Liver (tissue), 9 donors: ENCODE results near the gene OR52H1. TPM values are rescaled to one million over a fixed set of nuclear protein-coding genes. Genes with fewer than 3 reads are reported as not detected.

ENCODE experiments used
- DNase-seq: peaks from one replicate; pipeline ENCODE4 v3.0.0-alpha.2; 2017; ENCODE audit warnings: low spot score
- H3K27ac ChIP-seq, 2 donors: one replicate each; pipeline ENCODE4 v1.7.0; 2013; ENCODE audit warnings: inconsistent platforms in 2 of 2, low read length in 2 of 2, control low read depth in 1 of 2, low read depth in 1 of 2, mild to moderate bottlenecking in 1 of 2
- H3K27me3 ChIP-seq, 4 donors: one replicate each; pipeline versions ENCODE4 v1.6.1 to v1.7.0; 2013; ENCODE audit warnings: low read length in 3 of 4, inconsistent platforms in 1 of 4, mild to moderate bottlenecking in 1 of 4, moderate library complexity in 1 of 4; ENCODE audit not compliant: control insufficient read depth in 4 of 4, insufficient read depth in 4 of 4
- H3K36me3 ChIP-seq, 4 donors: one replicate each; pipeline versions ENCODE4 v1.6.1 to v1.7.0; 2013; ENCODE audit warnings: low read length in 3 of 4, mild to moderate bottlenecking in 3 of 4, low read depth in 1 of 4, moderate library complexity in 1 of 4; ENCODE audit not compliant: control insufficient read depth in 4 of 4, insufficient read depth in 3 of 4
- H3K4me1 ChIP-seq, 4 donors: one replicate each; pipeline versions ENCODE4 v1.6.1 to v1.7.0; 2013; ENCODE audit warnings: low read length in 3 of 4, mild to moderate bottlenecking in 3 of 4, moderate library complexity in 1 of 4; ENCODE audit not compliant: control insufficient read depth in 4 of 4, insufficient read depth in 4 of 4
- H3K4me3 ChIP-seq, 3 donors: one replicate each; pipeline versions ENCODE4 v1.6.1 to v1.7.0; 2013; ENCODE audit warnings: low read length in 3 of 3, control low read depth in 1 of 3, low read depth in 1 of 3, mild to moderate bottlenecking in 1 of 3
- H3K9ac ChIP-seq, 2 donors: one replicate each; pipeline ENCODE4 v1.7.0; 2013; ENCODE audit warnings: low read length in 2 of 2, mild to moderate bottlenecking in 2 of 2, moderate library complexity in 2 of 2, control low read depth in 1 of 2, low read depth in 1 of 2
- H3K9me3 ChIP-seq, 4 donors: one replicate each; pipeline versions ENCODE4 v1.6.1 to v1.7.0; 2013; ENCODE audit warnings: low read length in 3 of 4; ENCODE audit not compliant: control insufficient read depth in 4 of 4
- EGR1 ChIP-seq, 2 donors: IDR thresholded peaks; 2 replicates each; pipeline ENCODE4 v1.6.1; 2016 to 2018; ENCODE audit warnings: antibody characterized with exemption in 2 of 2, low read depth in 2 of 2
- GABPA ChIP-seq, 2 donors: IDR thresholded peaks in 1 of 2; conservative IDR thresholded peaks in 1 of 2; 2 replicates each; pipeline ENCODE4 v1.6.1; 2016; ENCODE audit warnings: antibody characterized with exemption in 2 of 2, mild to moderate bottlenecking in 1 of 2, moderate library complexity in 1 of 2
- HNF4G ChIP-seq: IDR thresholded peaks from 2 replicates; pipeline ENCODE4 v1.6.1; 2016; ENCODE audit warnings: antibody characterized with exemption
- JUND ChIP-seq, 2 donors: IDR thresholded peaks; 2 replicates each; pipeline ENCODE4 v1.6.1; 2016; ENCODE audit warnings: antibody characterized with exemption in 2 of 2
- NR2F2 ChIP-seq: IDR thresholded peaks from 2 replicates; pipeline ENCODE4 v1.6.1; 2016; ENCODE audit warnings: antibody characterized with exemption
- RAD21 ChIP-seq, 2 donors: IDR thresholded peaks; 2 replicates each; pipeline ENCODE4 v1.6.1; 2016; ENCODE audit warnings: antibody characterized with exemption in 2 of 2, mild to moderate bottlenecking in 2 of 2
- REST ChIP-seq: IDR thresholded peaks from 2 replicates; pipeline ENCODE4 v1.6.1; 2016; ENCODE audit warnings: antibody characterized with exemption, mild to moderate bottlenecking
- RXRA ChIP-seq, 2 donors: IDR thresholded peaks; 2 replicates each; pipeline ENCODE4 v1.6.1; 2017 to 2018; ENCODE audit warnings: antibody characterized with exemption in 2 of 2, mild to moderate bottlenecking in 1 of 2
- SP1 ChIP-seq: IDR thresholded peaks from 2 replicates; pipeline ENCODE4 v1.6.1; 2018; ENCODE audit warnings: antibody characterized with exemption, mild to moderate bottlenecking
- TAF1 ChIP-seq: conservative IDR thresholded peaks from 2 replicates; pipeline ENCODE4 v1.6.1; 2016; ENCODE audit warnings: antibody characterized with exemption, mild to moderate bottlenecking
- YY1 ChIP-seq: IDR thresholded peaks from 2 replicates; pipeline ENCODE4 v1.6.1; 2016; ENCODE audit warnings: antibody characterized with exemption, mild to moderate bottlenecking
- WGBS: extraction: QIAGEN DNeasy Blood & Tissue Kit; methylation state at CpG from one replicate; pipeline ENCODE4 v1.1.7; 2013; 5-methylcytosine and 5-hydroxymethylcytosine counted together
- polyA plus RNA-seq, 2 donors: library from polyadenylated mRNA; stranded (reverse) in 1 of 2; unstranded in 1 of 2; fragments of 200-250 nt in 1 of 2; fragments of >200 nt in 1 of 2; fragmentation: Nextera tagmentation in 1 of 2; extraction: Ambion mirVana in 1 of 2; gene quantifications; one replicate each; pipeline versions ENCODE4 v1.2.1 to v1.2.3, GENCODE V29; 2013 to 2015
- total RNA-seq, 2 donors: library from RNA; depleted of rRNA; stranded (reverse); fragments of >200 nt; gene quantifications; one replicate each; pipeline ENCODE4 v1.2.3, GENCODE V29; 2014
- TF ChIP-seq, protein P1 (sequence below): fragments of 150-350 bp; IDR thresholded peaks from 2 replicates; pipeline ENCODE4 v1.5.1; 2017; ENCODE audit warnings: improper control_type of control experiment, low read depth, low read length; ENCODE audit not compliant: missing input control
- TF ChIP-seq, protein P2 (sequence below): IDR thresholded peaks from 2 replicates; pipeline ENCODE4 v1.6.1; 2016; ENCODE audit warnings: antibody characterized with exemption
- TF ChIP-seq, protein P3 (sequence below): IDR thresholded peaks from 2 replicates; pipeline ENCODE4 v1.6.1; 2016; ENCODE audit warnings: antibody characterized with exemption
- donor health status: healthy.
- donor health status: healthy.
- donor health status: healthy.
- donor health status: healthy.
- donor health status: healthy.

The OR52H1 gene
- total and polyA plus RNA-seq, 4 donors, result 0.14 to 0.33 TPM; not detected in 2

DNA sequence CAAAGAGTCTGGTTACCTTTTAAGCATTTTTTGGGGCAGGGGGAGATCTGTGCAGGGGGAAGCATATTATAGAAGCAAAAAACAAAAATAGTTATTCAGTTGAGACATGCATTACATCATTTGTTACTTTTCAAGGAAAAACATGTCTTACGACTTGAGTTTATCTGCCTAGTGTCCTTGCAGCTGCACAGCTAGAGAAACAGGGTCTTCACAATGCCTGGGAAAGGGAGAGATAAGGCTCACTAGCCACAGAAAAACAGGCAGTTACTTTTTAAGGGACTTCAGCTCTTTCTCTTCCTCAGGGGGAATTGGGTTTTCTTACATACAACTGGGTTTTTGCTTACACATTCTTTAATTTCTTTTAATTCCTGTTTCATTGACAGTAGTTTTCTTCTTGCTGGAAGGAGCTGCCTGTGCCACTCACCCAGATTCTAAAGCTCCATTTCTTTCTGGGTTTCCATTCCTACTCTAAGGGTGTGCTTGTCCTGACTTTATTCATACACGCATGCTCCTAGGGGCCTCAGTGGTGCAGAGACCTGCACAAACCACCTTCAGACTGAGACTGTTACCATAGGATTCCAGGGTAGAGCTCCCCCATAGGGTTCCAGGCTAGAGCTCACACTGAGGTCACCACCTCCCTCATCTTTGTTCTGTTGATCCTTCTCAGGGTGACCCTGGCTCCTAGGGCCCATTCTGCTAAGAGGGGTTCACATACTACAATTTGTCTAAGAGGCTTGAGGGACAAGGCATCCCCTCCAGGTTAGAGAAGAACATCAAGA lies 17.1 kb downstream of the OR52H1 start (continued):
- TF ChIP-seq, protein P1, sequence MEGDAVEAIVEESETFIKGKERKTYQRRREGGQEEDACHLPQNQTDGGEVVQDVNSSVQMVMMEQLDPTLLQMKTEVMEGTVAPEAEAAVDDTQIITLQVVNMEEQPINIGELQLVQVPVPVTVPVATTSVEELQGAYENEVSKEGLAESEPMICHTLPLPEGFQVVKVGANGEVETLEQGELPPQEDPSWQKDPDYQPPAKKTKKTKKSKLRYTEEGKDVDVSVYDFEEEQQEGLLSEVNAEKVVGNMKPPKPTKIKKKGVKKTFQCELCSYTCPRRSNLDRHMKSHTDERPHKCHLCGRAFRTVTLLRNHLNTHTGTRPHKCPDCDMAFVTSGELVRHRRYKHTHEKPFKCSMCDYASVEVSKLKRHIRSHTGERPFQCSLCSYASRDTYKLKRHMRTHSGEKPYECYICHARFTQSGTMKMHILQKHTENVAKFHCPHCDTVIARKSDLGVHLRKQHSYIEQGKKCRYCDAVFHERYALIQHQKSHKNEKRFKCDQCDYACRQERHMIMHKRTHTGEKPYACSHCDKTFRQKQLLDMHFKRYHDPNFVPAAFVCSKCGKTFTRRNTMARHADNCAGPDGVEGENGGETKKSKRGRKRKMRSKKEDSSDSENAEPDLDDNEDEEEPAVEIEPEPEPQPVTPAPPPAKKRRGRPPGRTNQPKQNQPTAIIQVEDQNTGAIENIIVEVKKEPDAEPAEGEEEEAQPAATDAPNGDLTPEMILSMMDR, result no peak

DNA sequence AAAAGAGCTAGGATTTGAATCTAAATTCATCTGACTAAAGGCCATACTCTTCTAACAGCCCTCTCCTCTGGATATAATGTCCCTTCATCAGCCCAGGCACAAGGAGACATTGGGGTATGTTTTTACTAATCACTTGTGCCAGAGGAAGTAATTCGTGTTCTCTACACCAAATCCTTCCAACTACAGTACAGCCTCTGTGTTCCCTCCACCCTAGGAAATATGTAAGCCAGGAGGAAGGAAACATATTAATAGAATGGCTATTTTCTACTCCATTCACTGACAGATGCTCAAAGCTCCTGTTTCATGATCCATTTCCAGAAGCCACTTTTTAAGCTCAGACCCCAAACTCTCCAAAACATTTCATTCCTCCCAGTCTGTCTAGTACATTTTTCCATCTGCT lies 19.8 kb downstream of the OR52H1 start:
- Histone ChIP-seq H3K4me1 (no peaks in the 10 kb centered on the region), H3K36me3 (no peaks in the 10 kb centered on the region), H3K27me3 (no peaks in the 10 kb centered on the region), H3K9me3 (no peaks in the 10 kb centered on the region), H3K27ac (no peak overlapping the region), H3K9ac (no peak overlapping the region), H3K4me3 (no peak overlapping the region)
- WGBS, result 63% methylated on average over 1 of the region's 1 CpG
- TF ChIP-seq RXRA (IDR thresholded peaks at IDR 0.05) (no peak), YY1 (no peak), EGR1 (IDR thresholded peaks at IDR 0.05; ENCODE audit: low read depth in 2 of 2) (no peak), GABPA (IDR thresholded peaks at IDR 0.05 in 1 of 2, conservative IDR thresholded peaks at IDR 0.05 in 1 of 2) (no peak), TAF1 (no peak)
- DNase-seq, result no peak

- no peak for DNase-seq
- TF ChIP-seq RXRA (IDR thresholded peaks at IDR 0.05), result no peak
- no peak for TF ChIP-seq REST
- TF ChIP-seq YY1, result no peak
- no peak for TF ChIP-seq HNF4G
- TF ChIP-seq, protein P2, sequence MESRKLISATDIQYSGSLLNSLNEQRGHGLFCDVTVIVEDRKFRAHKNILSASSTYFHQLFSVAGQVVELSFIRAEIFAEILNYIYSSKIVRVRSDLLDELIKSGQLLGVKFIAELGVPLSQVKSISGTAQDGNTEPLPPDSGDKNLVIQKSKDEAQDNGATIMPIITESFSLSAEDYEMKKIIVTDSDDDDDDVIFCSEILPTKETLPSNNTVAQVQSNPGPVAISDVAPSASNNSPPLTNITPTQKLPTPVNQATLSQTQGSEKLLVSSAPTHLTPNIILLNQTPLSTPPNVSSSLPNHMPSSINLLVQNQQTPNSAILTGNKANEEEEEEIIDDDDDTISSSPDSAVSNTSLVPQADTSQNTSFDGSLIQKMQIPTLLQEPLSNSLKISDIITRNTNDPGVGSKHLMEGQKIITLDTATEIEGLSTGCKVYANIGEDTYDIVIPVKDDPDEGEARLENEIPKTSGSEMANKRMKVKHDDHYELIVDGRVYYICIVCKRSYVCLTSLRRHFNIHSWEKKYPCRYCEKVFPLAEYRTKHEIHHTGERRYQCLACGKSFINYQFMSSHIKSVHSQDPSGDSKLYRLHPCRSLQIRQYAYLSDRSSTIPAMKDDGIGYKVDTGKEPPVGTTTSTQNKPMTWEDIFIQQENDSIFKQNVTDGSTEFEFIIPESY, result no peak
- no peak for TF ChIP-seq RAD21 (IDR thresholded peaks at IDR 0.05)
- no peak for TF ChIP-seq JUND (IDR thresholded peaks at IDR 0.05)
- TF ChIP-seq SP1, result no peak
- TF ChIP-seq, protein P3, sequence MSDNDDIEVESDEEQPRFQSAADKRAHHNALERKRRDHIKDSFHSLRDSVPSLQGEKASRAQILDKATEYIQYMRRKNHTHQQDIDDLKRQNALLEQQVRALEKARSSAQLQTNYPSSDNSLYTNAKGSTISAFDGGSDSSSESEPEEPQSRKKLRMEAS, result no peak
- TF ChIP-seq NR2F2, result no peak
- Histone ChIP-seq H3K9ac (no peak overlapping the region), H3K4me3 (no peak overlapping the region), H3K27me3 (no peaks in the 10 kb centered on the region), H3K27ac (no peak overlapping the region), H3K36me3 (no peaks in the 10 kb centered on the region), H3K4me1 (no peaks in the 10 kb centered on the region), H3K9me3 (no peaks in the 10 kb centered on the region)
- WGBS, result 92% methylated on average over 5 of the region's 5 CpGs
Measured at GRCh38 chr11:5527716-5528115, 20.6 kb downstream of the OR52H1 start.
